Stomach (tissue), 9 donors: ENCODE data around the gene TRMU. TPM values are rescaled to one million over a fixed set of nuclear protein-coding genes. Genes with fewer than 3 reads are reported as not detected.

Experiments used
- DNase-seq, 2 donors: peaks; one replicate each; pipeline versions ENCODE4 v3.0.0 to v3.0.0-alpha.2; 2013 to 2019
- H3K27ac ChIP-seq, 5 donors: fragments of 200-600 bp in 4 of 5; sonication (generic) in 4 of 5; one replicate each; pipeline ENCODE4 v1.5.1; 2013 to 2019; ENCODE audit warnings: mild to moderate bottlenecking in 1 of 5, moderate library complexity in 1 of 5
- H3K27me3 ChIP-seq, 3 donors: fragments of 200-600 bp; sonication (generic); one replicate each; pipeline ENCODE4 v1.5.1; 2017 to 2019; ENCODE audit warnings: mixed run types in 1 of 3
- H3K36me3 ChIP-seq, 4 donors: fragments of 200-600 bp; sonication (generic); 1 replicate in 3 of 4; 2 replicates in 1 of 4; pipeline ENCODE4 v1.5.1; 2016 to 2019
- H3K4me1 ChIP-seq, 4 donors: fragments of 200-600 bp; sonication (generic); one replicate each; pipeline ENCODE4 v1.5.1; 2016 to 2019
- H3K4me3 ChIP-seq, 4 donors: fragments of 200-600 bp; sonication (generic) in 3 of 4; one replicate each; pipeline ENCODE4 v1.5.1; 2016 to 2019; ENCODE audit warnings: mild to moderate bottlenecking in 1 of 4
- H3K9me3 ChIP-seq, 4 donors: fragments of 200-600 bp; sonication (generic); one replicate each; pipeline ENCODE4 v1.5.1; 2016 to 2019
- CTCF ChIP-seq, 7 experiments: fragments of 450-650 bp in 4 of 7; fragments of 200-600 bp in 3 of 7; sonication (generic) in 3 of 7; IDR thresholded peaks; one replicate each; pipeline ENCODE4 v1.5.1; 2016 to 2019; ENCODE audit warnings: antibody characterized with exemption in 7 of 7, control low read depth in 2 of 7, mild to moderate bottlenecking in 1 of 7
- EP300 ChIP-seq: sonication (generic); formaldehyde crosslinking; IDR thresholded peaks from one replicate; pipeline ENCODE4 v1.6.1; 2017; ENCODE audit warnings: antibody characterized with exemption
- POLR2A ChIP-seq, 4 donors: fragments of 450-650 bp; IDR thresholded peaks; one replicate each; pipeline ENCODE4 v1.6.1; 2016; ENCODE audit warnings: antibody characterized with exemption in 4 of 4, control low read depth in 2 of 4, mild to moderate bottlenecking in 1 of 4, moderate library complexity in 1 of 4
- POLR2AphosphoS5 ChIP-seq, 3 donors: sonication (generic); formaldehyde crosslinking; IDR thresholded peaks; one replicate each; pipeline ENCODE4 v1.6.1; 2016; ENCODE audit warnings: antibody characterized with exemption in 3 of 3
- WGBS, 5 donors: extraction: QIAGEN DNeasy Blood & Tissue Kit in 3 of 5; methylation state at CpG; one replicate each; pipeline versions ENCODE4 v1.1.5 to v1.1.7; 2013 to 2018; 5-methylcytosine and 5-hydroxymethylcytosine counted together
- intact Hi-C: fragments of 100-400 bp; cut with DNase I; formaldehyde crosslinking; loops from one replicate; pipeline ENCODE4 v1.15.1; 2023; ENCODE audit warnings: low total_unique reads
- polyA plus RNA-seq, 3 donors: library from polyadenylated mRNA; stranded (reverse); fragments of 200-250 nt; gene quantifications; one replicate each; pipeline ENCODE4 v1.2.3, GENCODE V29; 2013
- total RNA-seq, 5 donors: library from RNA; depleted of rRNA; stranded (reverse); fragments of >200 nt; gene quantifications; one replicate each; pipeline versions ENCODE4 v1.1.0 to v1.2.3, GENCODE V29; 2014 to 2016
- donor health status: healthy with polysubstance abuse.
- donor health status: Bipolar disorder and iron deficiency.
- donor health status: healthy.

The TRMU gene
- total and polyA plus RNA-seq, 8 donors, result 23.8 to 114 (median 57.4) TPM

GRCh38 chr22:46318576-46318975, 16.9 kb upstream of the TRMU start:
- Histone ChIP-seq H3K4me3 (no peak overlapping the region), H3K27me3 (no peaks in the 10 kb centered on the region), H3K27ac (no peak overlapping the region), H3K36me3 (peaks cover 0 to 47% (median 0%) of the 10 kb centered on the region in 4 donors), H3K9me3 (no peaks in the 10 kb centered on the region), H3K4me1 (peaks cover 0 to 2% (median 0%) of the 10 kb centered on the region in 4 donors)
- whole genome bisulfite sequencing, 5 donors, result 90 to 97% (median 95%) methylated on average over 15 of the region's 15 CpGs
- intact Hi-C loops, result loop anchor here (5.0 kb wide), 2 partner anchors 321 to 396 kb away; no protein-coding TSS in a partner anchor
- DNase-seq, result no peak
- TF ChIP-seq CTCF (IDR thresholded peaks at IDR 0.05), result no peak
- no peak for TF ChIP-seq EP300
- no peak for TF ChIP-seq POLR2AphosphoS5 (IDR thresholded peaks at IDR 0.05)
- TF ChIP-seq POLR2A (IDR thresholded peaks at IDR 0.05), result no peak

GRCh38 chr22:46319319-46319718, 16.2 kb upstream of the TRMU start:
- TF ChIP-seq EP300 (no peak), CTCF (IDR thresholded peaks at IDR 0.05) (no peak), POLR2A (IDR thresholded peaks at IDR 0.05) (no peak), POLR2AphosphoS5 (IDR thresholded peaks at IDR 0.05) (no peak)
- 95 to 98% (median 96%) methylated on average over 9 to 10 of the region's 10 CpGs for WGBS, 5 donors
- intact Hi-C loops, result loop anchor here (5.0 kb wide), 2 partner anchors 322 to 397 kb away; no protein-coding TSS in a partner anchor
- no peak overlapping the region for H3K4me3 ChIP-seq
- H3K27me3 ChIP-seq, result no peaks in the 10 kb centered on the region
- peaks cover 0 to 2% (median 0%) of the 10 kb centered on the region in 4 donors for H3K4me1 ChIP-seq
- H3K27ac ChIP-seq, result no peak overlapping the region
- DNase-seq, result no peak
- peaks cover 0 to 55% (median 0%) of the 10 kb centered on the region in 4 donors for H3K36me3 ChIP-seq
- H3K9me3 ChIP-seq, result no peaks in the 10 kb centered on the region

- WGBS, 5 donors, result 90 to 95% (median 94%) methylated on average over 11 to 14 of the region's 14 CpGs
- no peak overlapping the region for H3K4me3 ChIP-seq
- H3K9me3 ChIP-seq, result no peaks in the 10 kb centered on the region
- H3K36me3 ChIP-seq, result peaks cover 0 to 60% (median 0%) of the 10 kb centered on the region in 4 donors
- TF ChIP-seq POLR2AphosphoS5 (IDR thresholded peaks at IDR 0.05) (no peak), CTCF (IDR thresholded peaks at IDR 0.05) (no peak), EP300 (no peak), POLR2A (IDR thresholded peaks at IDR 0.05) (no peak)
- no peak overlapping the region for H3K27ac ChIP-seq
- no peaks in the 10 kb centered on the region for H3K27me3 ChIP-seq
- DNase-seq, result no peak
- intact Hi-C loops, result no loop called here
- H3K4me1 ChIP-seq, result no peaks in the 10 kb centered on the region
Observed at GRCh38 chr22:46320166-46320710, 15.3 kb upstream of the TRMU start.

GRCh38 chr22:46320716-46321386, 14.7 kb upstream of the TRMU start:
- H3K4me1 ChIP-seq, result no peaks in the 10 kb centered on the region
- no peak overlapping the region for H3K4me3 ChIP-seq
- H3K27me3 ChIP-seq, result no peaks in the 10 kb centered on the region
- peaks cover 0 to 60% (median 0%) of the 10 kb centered on the region in 4 donors for H3K36me3 ChIP-seq
- intact Hi-C loops, result no loop called here
- TF ChIP-seq POLR2AphosphoS5 (IDR thresholded peaks at IDR 0.05) (no peak), EP300 (no peak), CTCF (IDR thresholded peaks at IDR 0.05) (no peak)
- DNase-seq, result no peak
- 96 to 97% (median 97%) methylated on average over 20 of the region's 20 CpGs for WGBS, 5 donors
- H3K27ac ChIP-seq, result no peak overlapping the region
- no peaks in the 10 kb centered on the region for H3K9me3 ChIP-seq
